ENCODE results near the gene METTL16.
A peak's percentile ranks its signal among the peaks of the same experiment; 100 is the strongest.
"Not testable (repeated sequence)": the region's sequence is repeated elsewhere in the genome, so short reads cannot be mapped to it uniquely, and the experiment has no call there.

The METTL16 gene

DNA sequence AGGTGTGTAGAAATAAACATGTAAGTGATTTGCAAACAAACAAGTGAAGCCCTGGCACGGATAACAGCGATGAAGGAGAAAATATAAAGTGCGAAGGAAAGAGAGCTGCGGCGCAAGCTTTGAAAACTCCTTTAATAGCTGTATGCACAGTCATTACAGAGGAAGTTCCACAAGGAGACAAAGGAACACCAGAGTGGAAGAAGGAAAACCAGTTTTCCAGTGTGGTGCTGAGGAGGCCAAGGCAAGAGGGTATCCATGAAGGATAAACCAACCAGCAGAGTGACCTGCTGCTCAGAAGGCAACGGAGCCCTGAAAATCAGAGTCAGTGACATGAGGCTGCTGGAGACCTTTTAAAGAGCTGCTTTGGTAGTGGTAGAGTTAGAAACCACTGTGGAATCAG, 24.4 kb downstream of the METTL16 start:
- Histone ChIP-seq H4K8ac (ENCODE audit: low read depth, low read length) (no peak overlapping the region), H3K4me1 (ENCODE audit: control insufficient read depth in 1 of 2, insufficient read depth in 2 of 2, low read length in 2 of 2) (peaks cover 0 to 11% of the 10 kb centered on the region in 2 experiments), H3K36me3 (ENCODE audit: control insufficient read depth in 1 of 2, insufficient read depth in 2 of 2, low read length in 2 of 2) (peaks cover 0 to 2% of the 10 kb centered on the region in 2 experiments), H2AFZ (ENCODE audit: insufficient read depth, low read length, poor library complexity) (no peak overlapping the region), H3K79me2 (ENCODE audit: control insufficient read depth, insufficient read depth, low read length, poor library complexity) (no peaks in the 10 kb centered on the region), H3K27me3 (ENCODE audit: insufficient read depth, low read length) (no peaks in the 10 kb centered on the region), H2BK12ac (ENCODE audit: low read length) (no peak overlapping the region), H2BK120ac (ENCODE audit: insufficient read depth, low read length, poor library complexity) (no peak overlapping the region), H3K4me2 (ENCODE audit: low read length) (no peak overlapping the region), H3K14ac (ENCODE audit: low read length) (no peak overlapping the region), H2AK5ac (ENCODE audit: low read length) (no peak overlapping the region), H3K9me3 (ENCODE audit: insufficient read depth, low read depth, low read length) (no peaks in the 10 kb centered on the region), H2BK5ac (ENCODE audit: low read depth, low read length, poor library complexity) (no peak overlapping the region), H3K23ac (ENCODE audit: low read length) (no peak overlapping the region), H3K4ac (ENCODE audit: low read depth, low read length) (no peak overlapping the region), H4K12ac (ENCODE audit: low read depth, low read length) (no peak overlapping the region), H3K9ac (ENCODE audit: low read length) (no peak overlapping the region), H4K91ac (ENCODE audit: low read depth, low read length) (no peak overlapping the region), H3K27ac (ENCODE audit: low read depth, low read length) (no peak overlapping the region), H3K4me3 (ENCODE audit: low read depth, low read length) (no peak overlapping the region), H3K79me1 (ENCODE audit: low read length) (no peaks in the 10 kb centered on the region), H3K18ac (ENCODE audit: low read length) (no peak overlapping the region)
- WGBS (ENCODE audit: extremely low coverage, insufficient coverage, insufficient read length), result no CpG with 5 or more reads among the region's 6 CpGs
- peak in 1 of 2 donors; percentile 40 for DNase-seq

DNA sequence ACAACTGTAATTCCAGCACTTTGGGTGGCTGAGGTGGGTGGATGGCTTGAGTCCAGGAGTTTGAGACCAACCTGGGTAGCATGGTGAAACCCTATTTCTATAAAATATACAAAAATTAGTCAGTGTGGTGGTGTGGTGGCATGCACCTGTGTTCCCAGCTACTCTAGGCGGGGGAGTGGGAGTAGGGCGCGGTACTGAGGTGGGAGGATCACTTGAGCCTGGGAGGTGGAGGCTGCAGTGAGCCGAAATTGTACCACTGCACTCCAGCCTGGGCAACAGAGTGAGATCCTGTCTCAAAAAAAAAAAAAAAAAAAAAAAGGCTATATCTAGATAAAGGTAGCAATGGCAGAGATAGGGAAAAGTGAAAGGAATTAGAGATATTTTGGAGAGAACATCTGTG, 25.0 kb downstream of the METTL16 start:
- WGBS (ENCODE audit: extremely low coverage, insufficient coverage, insufficient read length), result no CpG with 5 or more reads among the region's 4 CpGs

DNA sequence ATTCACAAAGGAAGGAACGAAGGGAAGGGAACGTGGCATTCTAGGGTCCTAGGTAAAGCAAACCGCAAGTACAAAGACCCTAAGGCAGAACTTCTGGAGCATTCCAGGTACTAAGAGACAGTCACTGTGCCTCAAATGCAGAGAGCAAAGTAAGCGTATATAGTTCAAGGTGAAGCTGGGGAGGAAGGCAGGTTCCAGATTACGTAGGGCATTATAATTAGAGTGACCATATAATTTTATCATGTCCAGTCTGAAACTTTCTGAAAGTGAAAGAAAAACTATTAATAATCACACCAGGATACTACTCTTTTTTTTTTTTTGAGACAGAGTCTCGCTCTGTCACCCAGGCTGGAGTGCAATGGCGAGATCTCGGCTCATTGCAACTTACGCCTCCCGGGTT, 25.7 kb downstream of the METTL16 start:
- H3K4me1 ChIP-seq (ENCODE audit: control insufficient read depth in 1 of 2, insufficient read depth in 2 of 2, low read length in 2 of 2), result peaks cover 0 to 8% of the 10 kb centered on the region in 2 experiments
- H3K4me3 ChIP-seq (ENCODE audit: low read depth, low read length), result no peak overlapping the region
- H4K8ac ChIP-seq (ENCODE audit: low read depth, low read length), result no peak overlapping the region
- peaks cover 0 to 2% of the 10 kb centered on the region in 2 experiments for H3K36me3 ChIP-seq (ENCODE audit: control insufficient read depth in 1 of 2, insufficient read depth in 2 of 2, low read length in 2 of 2)
- no peaks in the 10 kb centered on the region for H3K79me2 ChIP-seq (ENCODE audit: control insufficient read depth, insufficient read depth, low read length, poor library complexity)
- no peak overlapping the region for H3K14ac ChIP-seq (ENCODE audit: low read length)
- H3K79me1 ChIP-seq (ENCODE audit: low read length), result no peaks in the 10 kb centered on the region
- no peaks in the 10 kb centered on the region for H3K27me3 ChIP-seq (ENCODE audit: insufficient read depth, low read length)
- H3K27ac ChIP-seq (ENCODE audit: low read depth, low read length), result no peak overlapping the region
- H4K91ac ChIP-seq (ENCODE audit: low read depth, low read length), result no peak overlapping the region
- H3K18ac ChIP-seq (ENCODE audit: low read length), result no peak overlapping the region
- H2BK12ac ChIP-seq (ENCODE audit: low read length), result no peak overlapping the region
- H2BK5ac ChIP-seq (ENCODE audit: low read depth, low read length, poor library complexity), result no peak overlapping the region
- no peak overlapping the region for H2BK120ac ChIP-seq (ENCODE audit: insufficient read depth, low read length, poor library complexity)
- H3K9me3 ChIP-seq (ENCODE audit: insufficient read depth, low read depth, low read length), result no peaks in the 10 kb centered on the region
- WGBS (ENCODE audit: extremely low coverage, insufficient coverage, insufficient read length), result no CpG with 5 or more reads among the region's 10 CpGs
- H3K23ac ChIP-seq (ENCODE audit: low read length), result no peak overlapping the region
- no peak overlapping the region for H2AFZ ChIP-seq (ENCODE audit: insufficient read depth, low read length, poor library complexity)
- DNase-seq, result no peak
- no peak overlapping the region for H3K4me2 ChIP-seq (ENCODE audit: low read length)
- H2AK5ac ChIP-seq (ENCODE audit: low read length), result no peak overlapping the region
- H3K9ac ChIP-seq (ENCODE audit: low read length), result no peak overlapping the region
- H4K12ac ChIP-seq (ENCODE audit: low read depth, low read length), result no peak overlapping the region
- H3K4ac ChIP-seq (ENCODE audit: low read depth, low read length), result no peak overlapping the region

More for the DNA sequence above, 25.0 kb downstream of the METTL16 start:
- H3K27ac ChIP-seq (ENCODE audit: low read depth, low read length); H2BK12ac ChIP-seq (ENCODE audit: low read length); H2BK5ac ChIP-seq (ENCODE audit: low read depth, low read length, poor library complexity); H4K8ac ChIP-seq (ENCODE audit: low read depth, low read length); H3K23ac ChIP-seq (ENCODE audit: low read length); H4K12ac ChIP-seq (ENCODE audit: low read depth, low read length); H3K4me2 ChIP-seq (ENCODE audit: low read length); H3K4me3 ChIP-seq (ENCODE audit: low read depth, low read length); H3K27me3 ChIP-seq (ENCODE audit: insufficient read depth, low read length); H3K18ac ChIP-seq (ENCODE audit: low read length); H3K14ac ChIP-seq (ENCODE audit: low read length); H3K9ac ChIP-seq (ENCODE audit: low read length); H2AFZ ChIP-seq (ENCODE audit: insufficient read depth, low read length, poor library complexity); H4K91ac ChIP-seq (ENCODE audit: low read depth, low read length); H2AK5ac ChIP-seq (ENCODE audit: low read length); H3K9me3 ChIP-seq (ENCODE audit: insufficient read depth, low read depth, low read length); H3K36me3 ChIP-seq (ENCODE audit: control insufficient read depth in 1 of 2, insufficient read depth in 2 of 2, low read length in 2 of 2); H2BK120ac ChIP-seq (ENCODE audit: insufficient read depth, low read length, poor library complexity); H3K79me1 ChIP-seq (ENCODE audit: low read length); H3K79me2 ChIP-seq (ENCODE audit: control insufficient read depth, insufficient read depth, low read length, poor library complexity); DNase-seq: not testable (repeated sequence)
- Histone ChIP-seq H3K4me1 (ENCODE audit: control insufficient read depth in 1 of 2, insufficient read depth in 2 of 2, low read length in 2 of 2) (peaks cover 0 to 11% of the 10 kb centered on the region in 2 experiments), H3K4ac (ENCODE audit: low read depth, low read length) (peak overlapping the region; percentile 35)

DNA sequence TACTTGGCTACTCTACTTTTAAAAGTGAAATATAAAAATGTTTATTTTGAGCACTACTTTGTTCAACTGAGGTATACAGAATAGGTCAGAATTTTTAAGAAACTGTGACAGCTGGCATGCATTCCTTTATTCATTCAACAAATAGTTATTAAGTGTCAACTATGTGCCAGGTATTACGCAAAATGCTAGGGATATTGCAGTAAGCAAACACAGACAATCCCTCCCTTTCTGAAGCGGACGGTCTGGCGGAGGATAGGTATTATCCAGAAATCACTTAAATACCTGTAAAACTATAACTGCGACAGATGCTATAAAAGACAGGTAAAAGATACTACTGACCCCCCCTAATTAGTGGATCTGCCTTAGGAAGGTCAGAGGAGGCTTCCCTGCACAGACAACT, 26.1 kb downstream of the METTL16 start:
- H2AFZ ChIP-seq (ENCODE audit: insufficient read depth, low read length, poor library complexity), result no peak overlapping the region
- H3K18ac ChIP-seq (ENCODE audit: low read length), result no peak overlapping the region
- no peak overlapping the region for H4K8ac ChIP-seq (ENCODE audit: low read depth, low read length)
- H3K4me1 ChIP-seq (ENCODE audit: control insufficient read depth in 1 of 2, insufficient read depth in 2 of 2, low read length in 2 of 2), result peaks cover 0 to 8% of the 10 kb centered on the region in 2 experiments
- no peak overlapping the region for H3K4me3 ChIP-seq (ENCODE audit: low read depth, low read length)
- H3K14ac ChIP-seq (ENCODE audit: low read length), result no peak overlapping the region
- no peaks in the 10 kb centered on the region for H3K79me1 ChIP-seq (ENCODE audit: low read length)
- no peak overlapping the region for H4K12ac ChIP-seq (ENCODE audit: low read depth, low read length)
- no peaks in the 10 kb centered on the region for H3K9me3 ChIP-seq (ENCODE audit: insufficient read depth, low read depth, low read length)
- no peaks in the 10 kb centered on the region for H3K27me3 ChIP-seq (ENCODE audit: insufficient read depth, low read length)
- peak; percentile 39 to 87 for DNase-seq
- H2BK12ac ChIP-seq (ENCODE audit: low read length), result no peak overlapping the region
- no peak overlapping the region for H3K27ac ChIP-seq (ENCODE audit: low read depth, low read length)
- no peak overlapping the region for H3K4ac ChIP-seq (ENCODE audit: low read depth, low read length)
- no peak overlapping the region for H2BK5ac ChIP-seq (ENCODE audit: low read depth, low read length, poor library complexity)
- H2AK5ac ChIP-seq (ENCODE audit: low read length), result no peak overlapping the region
- peaks cover 0 to 2% of the 10 kb centered on the region in 2 experiments for H3K36me3 ChIP-seq (ENCODE audit: control insufficient read depth in 1 of 2, insufficient read depth in 2 of 2, low read length in 2 of 2)
- no peak overlapping the region for H2BK120ac ChIP-seq (ENCODE audit: insufficient read depth, low read length, poor library complexity)
- H4K91ac ChIP-seq (ENCODE audit: low read depth, low read length), result no peak overlapping the region
- WGBS (ENCODE audit: extremely low coverage, insufficient coverage, insufficient read length), result no CpG with 5 or more reads among the region's 5 CpGs
- no peak overlapping the region for H3K4me2 ChIP-seq (ENCODE audit: low read length)
- no peak overlapping the region for H3K23ac ChIP-seq (ENCODE audit: low read length)
- no peaks in the 10 kb centered on the region for H3K79me2 ChIP-seq (ENCODE audit: control insufficient read depth, insufficient read depth, low read length, poor library complexity)
- no peak overlapping the region for H3K9ac ChIP-seq (ENCODE audit: low read length)
